Measurements from ENCODE around the gene CTAG1B. TPM values are rescaled to one million over a fixed set of nuclear protein-coding genes. Genes with fewer than 3 reads are reported as not detected.
"Not testable (repeated sequence)": the region's sequence is repeated elsewhere in the genome, so short reads cannot be mapped to it uniquely, and the experiment has no call there.

Gene CTAG1B
- total and polyA plus RNA-seq, 2 of the 8 experiments (the other 6 are each of a cell fraction or from before 2014, with no cell fraction given): not detected

GRCh38 chrX:154630949-154631348, 11.9 kb upstream of the CTAG1B start:
- H3K18ac ChIP-seq (ENCODE audit: extremely low read depth, low read length); H3K14ac ChIP-seq (ENCODE audit: insufficient read length); H2BK12ac ChIP-seq (ENCODE audit: low read depth, low read length); H3K4me3 ChIP-seq (ENCODE audit: extremely low read depth in 1 of 4, insufficient read depth in 2 of 4, low read depth in 3 of 4, low read length in 4 of 4); H4K5ac ChIP-seq (ENCODE audit: insufficient read length, low read depth, low read length); H3K79me2 ChIP-seq (ENCODE audit: control insufficient read depth in 1 of 2, insufficient read depth in 2 of 2, low read length in 2 of 2); H2AK5ac ChIP-seq (ENCODE audit: low read depth, low read length); H2BK120ac ChIP-seq (replicated peaks; ENCODE audit: low read depth, low read length); H3K36me3 ChIP-seq (ENCODE audit: control insufficient read depth in 2 of 4, insufficient read depth in 4 of 4, low read length in 3 of 4); POLR2A ChIA-PET (ENCODE audit: partially characterized antibody); H4K91ac ChIP-seq (replicated peaks; ENCODE audit: insufficient read length, low read length); H3K23me2 ChIP-seq (ENCODE audit: low read depth, low read length); H3K4me2 ChIP-seq (ENCODE audit: insufficient read depth in 1 of 2, low read depth in 2 of 2, low read length in 2 of 2); FAIRE-seq; H2BK5ac ChIP-seq (ENCODE audit: low read depth, low read length); H3K9me3 ChIP-seq (ENCODE audit: insufficient read depth in 2 of 2, low read depth in 1 of 2, low read length in 1 of 2); CTCF ChIA-PET (ENCODE audit: partially characterized antibody); H4K20me1 ChIP-seq (replicated peaks in 1 of 2; ENCODE audit: control insufficient read depth in 1 of 2, insufficient read depth in 2 of 2, low read length in 2 of 2); H3K4ac ChIP-seq (replicated peaks; ENCODE audit: insufficient read length, low read depth, low read length); H3K79me1 ChIP-seq (ENCODE audit: low read depth, low read length); H3K9ac ChIP-seq (replicated peaks in 1 of 4; ENCODE audit: extremely low read depth in 1 of 4, low read depth in 3 of 4, low read length in 3 of 4); H2BK20ac ChIP-seq (ENCODE audit: low read length); H2BK15ac ChIP-seq (ENCODE audit: low read length); DNase-seq (ENCODE audit: low read depth in 1 of 2, low spot score in 2 of 2); H3K27me3 ChIP-seq (replicated peaks in 1 of 4; ENCODE audit: control insufficient read depth in 3 of 4, extremely low read depth in 1 of 4, insufficient read depth in 3 of 4, low read length in 3 of 4); H4K8ac ChIP-seq (ENCODE audit: extremely low read depth, insufficient read depth, low read length); H3K4me1 ChIP-seq (replicated peaks in 1 of 4; ENCODE audit: control insufficient read depth in 3 of 4, insufficient read depth in 4 of 4, low read length in 3 of 4); H3K27ac ChIP-seq (ENCODE audit: low read depth, low read length); H3K56ac ChIP-seq (replicated peaks; ENCODE audit: insufficient read length, low read depth, low read length); H2AFZ ChIP-seq (ENCODE audit: low read length); H3K23ac ChIP-seq (ENCODE audit: insufficient read length): not testable (repeated sequence)
- WGBS, 2 experiments (ENCODE audit: extremely low coverage in 1 of 2, insufficient coverage in 1 of 2, insufficient read length in 1 of 2, insufficient replicate concordance in 2 of 2, low coverage in 1 of 2, low lambda C conversion rate in 2 of 2, missing lambda C conversion rate in 1 of 2): no CpG with 5 or more reads among the region's 11 CpGs

- H2BK5ac ChIP-seq (ENCODE audit: low read depth, low read length); H2BK12ac ChIP-seq (ENCODE audit: low read depth, low read length); H3K9me3 ChIP-seq (ENCODE audit: insufficient read depth in 2 of 2, low read depth in 1 of 2, low read length in 1 of 2); H2AK5ac ChIP-seq (ENCODE audit: low read depth, low read length); H2BK120ac ChIP-seq (replicated peaks; ENCODE audit: low read depth, low read length); H3K4me2 ChIP-seq (ENCODE audit: insufficient read depth in 1 of 2, low read depth in 2 of 2, low read length in 2 of 2); H3K4me3 ChIP-seq (ENCODE audit: extremely low read depth in 1 of 4, insufficient read depth in 2 of 4, low read depth in 3 of 4, low read length in 4 of 4); H3K9ac ChIP-seq (replicated peaks in 1 of 4; ENCODE audit: extremely low read depth in 1 of 4, low read depth in 3 of 4, low read length in 3 of 4); H3K23me2 ChIP-seq (ENCODE audit: low read depth, low read length); DNase-seq (ENCODE audit: low read depth in 1 of 2, low spot score in 2 of 2); H3K56ac ChIP-seq (replicated peaks; ENCODE audit: insufficient read length, low read depth, low read length); H3K4ac ChIP-seq (replicated peaks; ENCODE audit: insufficient read length, low read depth, low read length); H3K23ac ChIP-seq (ENCODE audit: insufficient read length); H2BK20ac ChIP-seq (ENCODE audit: low read length); H4K91ac ChIP-seq (replicated peaks; ENCODE audit: insufficient read length, low read length); H3K79me2 ChIP-seq (ENCODE audit: control insufficient read depth in 1 of 2, insufficient read depth in 2 of 2, low read length in 2 of 2); H3K27ac ChIP-seq (ENCODE audit: low read depth, low read length); FAIRE-seq; CTCF ChIA-PET (ENCODE audit: partially characterized antibody); H3K14ac ChIP-seq (ENCODE audit: insufficient read length); H3K27me3 ChIP-seq (replicated peaks in 1 of 4; ENCODE audit: control insufficient read depth in 3 of 4, extremely low read depth in 1 of 4, insufficient read depth in 3 of 4, low read length in 3 of 4); H2AFZ ChIP-seq (ENCODE audit: low read length); H4K8ac ChIP-seq (ENCODE audit: extremely low read depth, insufficient read depth, low read length); H4K5ac ChIP-seq (ENCODE audit: insufficient read length, low read depth, low read length); H3K4me1 ChIP-seq (replicated peaks in 1 of 4; ENCODE audit: control insufficient read depth in 3 of 4, insufficient read depth in 4 of 4, low read length in 3 of 4); POLR2A ChIA-PET (ENCODE audit: partially characterized antibody); H3K36me3 ChIP-seq (ENCODE audit: control insufficient read depth in 2 of 4, insufficient read depth in 4 of 4, low read length in 3 of 4); H3K18ac ChIP-seq (ENCODE audit: extremely low read depth, low read length); H4K20me1 ChIP-seq (replicated peaks in 1 of 2; ENCODE audit: control insufficient read depth in 1 of 2, insufficient read depth in 2 of 2, low read length in 2 of 2); H3K79me1 ChIP-seq (ENCODE audit: low read depth, low read length); H2BK15ac ChIP-seq (ENCODE audit: low read length): not testable (repeated sequence)
- no CpG with 5 or more reads among the region's 5 CpGs for WGBS, 2 experiments (ENCODE audit: extremely low coverage in 1 of 2, insufficient coverage in 1 of 2, insufficient read length in 1 of 2, insufficient replicate concordance in 2 of 2, low coverage in 1 of 2, low lambda C conversion rate in 2 of 2, missing lambda C conversion rate in 1 of 2)
Observed at GRCh38 chrX:154628960-154629359, 9.9 kb upstream of the CTAG1B start.
